CD4-positive, alpha-beta T cell (primary cell): ENCODE results near the gene C11orf58. TPM values are rescaled to one million over a fixed set of nuclear protein-coding genes. Genes with fewer than 3 reads are reported as not detected.

ENCODE experiments used
- ATAC-seq: fragments of 200-7000 bp; cut with Tn5 transposase; one replicate; pipeline ENCODE4 v1.10.0; 2022; ENCODE audit warnings: mild to moderate bottlenecking; ENCODE audit not compliant: poor library complexity
- CTCF ChIA-PET: fragments of 350-600 bp; sonication (Branson Sonifier 250); formaldehyde crosslinking; loops from one replicate; lab custom pipeline; 2021; ENCODE audit warnings: antibody characterized with exemption, inconsistent platforms; lab: Charles Lee
- POLR2A ChIA-PET: fragments of 350-600 bp; sonication (Branson Sonifier 250); formaldehyde crosslinking; loops from one replicate; lab custom pipeline; 2021; ENCODE audit warnings: antibody characterized with exemption, inconsistent platforms; lab: Charles Lee
- DNase-seq, 14 experiments: peaks; one replicate each; pipeline ENCODE4 v3.0.0-alpha.2; 2013 to 2020; ENCODE audit warnings: mixed read lengths in 2 of 14
- H3K27ac ChIP-seq, 2 donors: one replicate each; pipeline versions ENCODE4 v1.5.1 to v1.7.0; 2013; ENCODE audit warnings: low read length in 2 of 2, low read depth in 1 of 2, mild to moderate bottlenecking in 1 of 2
- H3K27me3 ChIP-seq, 2 experiments: 1 replicate in 1 of 2; 2 replicates in 1 of 2; pipeline versions ENCODE4 v1.6.1 to v1.7.0; 2013; ENCODE audit warnings: low read length in 2 of 2, control low read depth in 1 of 2, mild to moderate bottlenecking in 1 of 2, moderate library complexity in 1 of 2; ENCODE audit not compliant: insufficient read depth in 2 of 2, control insufficient read depth in 1 of 2
- H3K36me3 ChIP-seq: one replicate; pipeline ENCODE4 v1.6.1; 2013; ENCODE audit warnings: low read length, control low read depth; ENCODE audit not compliant: insufficient read depth
- H3K4me1 ChIP-seq: one replicate; pipeline ENCODE4 v1.6.1; 2013; ENCODE audit warnings: low read length, control low read depth; ENCODE audit not compliant: insufficient read depth
- H3K4me3 ChIP-seq: one replicate; pipeline ENCODE4 v1.5.1; 2013; ENCODE audit warnings: mild to moderate bottlenecking, low read length, moderate library complexity
- H3K9me3 ChIP-seq, 2 experiments: 1 replicate in 1 of 2; 2 replicates in 1 of 2; pipeline versions ENCODE4 v1.6.1 to v1.7.0; 2013; ENCODE audit warnings: low read length in 2 of 2, mild to moderate bottlenecking in 2 of 2, control low read depth in 1 of 2, moderate library complexity in 1 of 2; ENCODE audit not compliant: control insufficient read depth in 1 of 2, insufficient read depth in 1 of 2
- H3K27ac Mint-ChIP-seq: one replicate; pipeline ENCODE4 v1.8.0; 2020; ENCODE audit warnings: mixed read lengths
- H3K27me3 Mint-ChIP-seq: one replicate; pipeline ENCODE4 v1.8.0; 2021; ENCODE audit warnings: mixed read lengths
- H3K36me3 Mint-ChIP-seq: one replicate; pipeline ENCODE4 v1.8.0; 2021; ENCODE audit warnings: low read depth, mixed read lengths
- H3K4me1 Mint-ChIP-seq: one replicate; pipeline ENCODE4 v1.8.0; 2021; ENCODE audit warnings: low read depth, mixed read lengths
- H3K4me3 Mint-ChIP-seq: one replicate; pipeline ENCODE4 v1.8.0; 2020; ENCODE audit warnings: mild to moderate bottlenecking, mixed read lengths
- H3K9me3 Mint-ChIP-seq: one replicate; pipeline ENCODE4 v1.8.0; 2020; ENCODE audit warnings: mixed read lengths
- CTCF ChIP-seq: fragments of 200-600 bp; IDR thresholded peaks from one replicate; pipeline ENCODE4 v1.8.0; 2022; ENCODE audit warnings: antibody characterized with exemption, mild to moderate bottlenecking
- intact Hi-C, 2 experiments: fragments of 100-400 bp; cut with DNase I in 1 of 2; cut with micrococcal nuclease in 1 of 2; formaldehyde crosslinking; loops; one replicate each; pipeline versions ENCODE4 v1.15.1 to v1.9.0; 2023 to 2025; cut with DNase I, micrococcal nuclease
- total RNA-seq, 174 experiments: library from RNA in 2 of 174; stranded (reverse) in 2 of 174; gene quantifications; one replicate each; pipeline ENCODE4 v1.2.3 and lab custom pipeline; 2021 to 2026

Gene C11orf58
- total RNA-seq, 2 experiments from 2014 or later: 145 to 150 TPM

- H3K4me3 Mint-ChIP-seq: no peak overlapping the region
- CTCF ChIA-PET: no interaction called here
Measured at GRCh38 chr11:16769386-16769785, 30.9 kb downstream of the C11orf58 start.

DNA sequence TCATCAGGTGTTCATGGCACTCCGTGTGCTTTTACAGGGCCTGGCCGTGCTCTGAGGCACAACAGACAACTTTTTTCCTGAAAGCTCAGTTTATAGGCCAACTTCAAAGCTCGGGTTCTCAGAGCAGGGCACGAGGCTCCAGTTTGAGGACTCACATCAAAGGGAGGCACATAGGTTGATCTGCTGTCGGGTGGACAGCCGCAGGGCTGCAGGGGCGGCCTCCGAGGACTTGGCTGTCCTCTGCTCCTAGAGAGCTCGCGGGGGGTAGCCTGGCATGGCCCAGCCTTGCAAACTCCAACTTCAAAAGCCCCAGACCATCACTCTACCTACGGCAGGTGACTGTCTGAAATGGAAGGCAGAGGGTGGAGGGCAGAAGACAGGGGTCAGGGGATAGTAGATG is 31.6 kb downstream of the C11orf58 start:
- Mint-ChIP-seq H3K4me3 (no peak overlapping the region), H3K27ac (no peak overlapping the region), H3K4me1 (no peaks in the 10 kb centered on the region), H3K9me3 (no peaks in the 10 kb centered on the region), H3K27me3 (no peaks in the 10 kb centered on the region), H3K36me3 (no peaks in the 10 kb centered on the region)
- Histone ChIP-seq H3K4me3 (no peak overlapping the region), H3K9me3 (no peaks in the 10 kb centered on the region), H3K36me3 (no peaks in the 10 kb centered on the region), H3K27me3 (no peaks in the 10 kb centered on the region), H3K27ac (no peak overlapping the region), H3K4me1 (no peaks in the 10 kb centered on the region)
- intact Hi-C loops: no loop called here
- ChIA-PET CTCF (no interaction called here), POLR2A (no interaction called here)
- no peak for TF ChIP-seq CTCF
- DNase-seq (no peak), ATAC-seq (no peak)

More at GRCh38 chr11:16769386-16769785, 30.9 kb downstream of the C11orf58 start:
- ATAC-seq: no peak
- H3K4me1 Mint-ChIP-seq: no peaks in the 10 kb centered on the region
- POLR2A ChIA-PET: no interaction called here
- Histone ChIP-seq H3K4me3 (no peak overlapping the region), H3K27ac (no peak overlapping the region), H3K27me3 (no peaks in the 10 kb centered on the region), H3K36me3 (no peaks in the 10 kb centered on the region), H3K9me3 (no peaks in the 10 kb centered on the region), H3K4me1 (no peaks in the 10 kb centered on the region)
- no peak for TF ChIP-seq CTCF
- H3K9me3 Mint-ChIP-seq: no peaks in the 10 kb centered on the region
- H3K36me3 Mint-ChIP-seq: no peaks in the 10 kb centered on the region
- DNase-seq: no peak
- intact Hi-C loops: no loop called here
- H3K27me3 Mint-ChIP-seq: no peaks in the 10 kb centered on the region
- H3K27ac Mint-ChIP-seq: no peak overlapping the region

GRCh38 chr11:16771350-16772140 is 33.1 kb downstream of the C11orf58 start:
- Histone ChIP-seq H3K27me3 (no peaks in the 10 kb centered on the region), H3K27ac (no peak overlapping the region), H3K4me1 (no peaks in the 10 kb centered on the region), H3K4me3 (no peak overlapping the region), H3K9me3 (no peaks in the 10 kb centered on the region), H3K36me3 (no peaks in the 10 kb centered on the region)
- ATAC-seq: no peak
- ChIA-PET CTCF (no interaction called here), POLR2A (no interaction called here)
- Mint-ChIP-seq H3K27ac (no peak overlapping the region), H3K9me3 (no peaks in the 10 kb centered on the region), H3K36me3 (no peaks in the 10 kb centered on the region), H3K27me3 (no peaks in the 10 kb centered on the region), H3K4me1 (no peaks in the 10 kb centered on the region), H3K4me3 (no peak overlapping the region)
- no peak for TF ChIP-seq CTCF
- intact Hi-C loops: no loop called here
- DNase-seq: no peak
